Endodermal cell (in vitro differentiated cells): ENCODE measurements around the gene BTBD9. TPM values are rescaled to one million over a fixed set of nuclear protein-coding genes. Genes with fewer than 3 reads are reported as not detected.
A peak's percentile ranks its signal among the peaks of the same experiment; 100 is the strongest.

Experiments used
- DNase-seq: peaks from one replicate; pipeline ENCODE4 v3.0.0-alpha.2; 2017
- H3K27ac ChIP-seq: 2 replicates; pipeline ENCODE4 v1.5.1; 2013; ENCODE audit warnings: mild to moderate bottlenecking, low read depth, low read length, moderate library complexity
- H3K27me3 ChIP-seq: 2 replicates; pipeline ENCODE4 v1.6.1; 2013; ENCODE audit warnings: mild to moderate bottlenecking, low read length, moderate library complexity; ENCODE audit not compliant: insufficient read depth, control insufficient read depth, poor library complexity, severe bottlenecking
- H3K36me3 ChIP-seq: 2 replicates; pipeline ENCODE4 v1.7.0; 2013; ENCODE audit warnings: mild to moderate bottlenecking, low read length, moderate library complexity; ENCODE audit not compliant: control insufficient read depth, insufficient read depth
- H3K4me1 ChIP-seq: one replicate; pipeline ENCODE4 v1.7.0; 2013; ENCODE audit warnings: low read length; ENCODE audit not compliant: control insufficient read depth, insufficient read depth
- H3K4me3 ChIP-seq: 2 replicates; pipeline ENCODE4 v1.5.1; 2013; ENCODE audit warnings: mild to moderate bottlenecking, low read length, moderate library complexity
- H3K9ac ChIP-seq: 2 replicates; pipeline ENCODE4 v1.6.1; 2013; ENCODE audit warnings: mild to moderate bottlenecking, low read length, moderate library complexity; ENCODE audit not compliant: poor library complexity, severe bottlenecking; ENCODE audit errors: extremely low read depth
- H3K9me3 ChIP-seq: 2 replicates; pipeline ENCODE4 v1.6.1; 2013; ENCODE audit warnings: mild to moderate bottlenecking, low read length, moderate library complexity; ENCODE audit not compliant: control insufficient read depth
- H3K27ac Mint-ChIP-seq: 2 replicates; pipeline ENCODE4 v1.8.0; 2020; ENCODE audit warnings: mixed read lengths
- H3K27me3 Mint-ChIP-seq: 2 replicates; pipeline ENCODE4 v1.8.0; 2021; ENCODE audit warnings: mild to moderate bottlenecking, mixed read lengths; ENCODE audit not compliant: insufficient read depth
- H3K36me3 Mint-ChIP-seq: 2 replicates; pipeline ENCODE4 v1.8.0; 2020; ENCODE audit warnings: low read depth, mixed read lengths
- H3K4me1 Mint-ChIP-seq: 2 replicates; pipeline ENCODE4 v1.8.0; 2020; ENCODE audit warnings: mixed read lengths
- H3K4me3 Mint-ChIP-seq: 2 replicates; pipeline ENCODE4 v1.8.0; 2020; ENCODE audit warnings: mild to moderate bottlenecking, moderate library complexity, mixed read lengths
- H3K9me3 Mint-ChIP-seq: 2 replicates; pipeline ENCODE4 v1.8.0; 2020; ENCODE audit warnings: mild to moderate bottlenecking, mixed read lengths
- WGBS, 2 experiments: methylation state at CpG; one replicate each; pipeline versions ENCODE4 v1.1.5 to v1.1.7; 2013; ENCODE audit warnings: missing lambda C conversion rate in 2 of 2, mixed read lengths in 1 of 2; ENCODE audit not compliant: insufficient coverage in 1 of 2, insufficient read length in 1 of 2; 5-methylcytosine and 5-hydroxymethylcytosine counted together
- total RNA-seq, 2 donors: library from RNA; stranded (reverse); fragmentation: NEBNext Ultra II Directional in 1 of 2; extraction: Animal tissue kit (Norgen Biotek cat#: 25700) in 1 of 2; gene quantifications; 2 replicates in 1 of 2; 3 replicates in 1 of 2; pipeline ENCODE4 v1.2.1, GENCODE V29; 2021
- TF ChIP-seq, protein P1 (sequence below): fragments of 200-600 bp; sonication (generic); conservative IDR thresholded peaks from 2 replicates; pipeline ENCODE4 v1.5.0; 2021; ENCODE audit warnings: antibody characterized with exemption, mild to moderate bottlenecking

BTBD9 gene
- total RNA-seq, 2 donors from 2014 or later: 7.6 to 12.3 TPM

GRCh38 chr6:38192487-38192886, 447.2 kb downstream of the BTBD9 start:
- H3K4me1 Mint-ChIP-seq: peaks cover 28% of the 10 kb centered on the region
- DNase-seq: peak; percentile 50

DNA sequence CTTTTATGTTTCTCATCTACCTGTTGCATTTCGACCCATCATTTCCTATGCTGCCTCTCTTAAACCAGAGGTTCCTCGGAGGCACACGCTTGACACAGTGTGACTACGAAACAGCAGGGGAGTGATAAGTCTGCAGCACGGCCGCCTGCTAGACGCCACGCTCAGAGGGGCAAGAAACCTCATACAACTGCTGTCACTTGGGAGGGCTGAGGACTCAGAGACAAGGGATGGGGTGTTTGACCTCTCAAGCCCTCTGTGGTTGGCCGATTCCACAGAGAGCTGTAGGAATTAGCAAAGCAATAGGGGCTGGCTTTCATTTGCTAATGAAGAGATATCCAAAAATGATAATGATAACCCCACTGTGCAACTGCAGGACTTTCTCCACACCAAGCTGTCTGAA, 447.7 kb downstream of the BTBD9 start:
- WGBS, 2 experiments: 33 to 56% methylated on average over 6 to 9 of the region's 9 CpGs
- no peak overlapping the region for H3K4me3 ChIP-seq
- Mint-ChIP-seq H3K4me1 (peaks cover 33% of the 10 kb centered on the region), H3K4me3 (peak overlapping the region; percentile 9), H3K27ac (peak overlapping the region; percentile 77), H3K36me3 (no peaks in the 10 kb centered on the region), H3K27me3 (peaks cover 15% of the 10 kb centered on the region), H3K9me3 (no peaks in the 10 kb centered on the region)
- H3K36me3 ChIP-seq: no peaks in the 10 kb centered on the region
- peaks cover 6% of the 10 kb centered on the region for H3K4me1 ChIP-seq
- TF ChIP-seq, protein P1, sequence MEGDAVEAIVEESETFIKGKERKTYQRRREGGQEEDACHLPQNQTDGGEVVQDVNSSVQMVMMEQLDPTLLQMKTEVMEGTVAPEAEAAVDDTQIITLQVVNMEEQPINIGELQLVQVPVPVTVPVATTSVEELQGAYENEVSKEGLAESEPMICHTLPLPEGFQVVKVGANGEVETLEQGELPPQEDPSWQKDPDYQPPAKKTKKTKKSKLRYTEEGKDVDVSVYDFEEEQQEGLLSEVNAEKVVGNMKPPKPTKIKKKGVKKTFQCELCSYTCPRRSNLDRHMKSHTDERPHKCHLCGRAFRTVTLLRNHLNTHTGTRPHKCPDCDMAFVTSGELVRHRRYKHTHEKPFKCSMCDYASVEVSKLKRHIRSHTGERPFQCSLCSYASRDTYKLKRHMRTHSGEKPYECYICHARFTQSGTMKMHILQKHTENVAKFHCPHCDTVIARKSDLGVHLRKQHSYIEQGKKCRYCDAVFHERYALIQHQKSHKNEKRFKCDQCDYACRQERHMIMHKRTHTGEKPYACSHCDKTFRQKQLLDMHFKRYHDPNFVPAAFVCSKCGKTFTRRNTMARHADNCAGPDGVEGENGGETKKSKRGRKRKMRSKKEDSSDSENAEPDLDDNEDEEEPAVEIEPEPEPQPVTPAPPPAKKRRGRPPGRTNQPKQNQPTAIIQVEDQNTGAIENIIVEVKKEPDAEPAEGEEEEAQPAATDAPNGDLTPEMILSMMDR: no peak
- peak; percentile 77 for DNase-seq
- no peak overlapping the region for H3K9ac ChIP-seq
- H3K27ac ChIP-seq: no peak overlapping the region
- H3K27me3 ChIP-seq: no peaks in the 10 kb centered on the region
- H3K9me3 ChIP-seq: no peaks in the 10 kb centered on the region

More at GRCh38 chr6:38192487-38192886, 447.2 kb downstream of the BTBD9 start:
- 45 to 63% methylated on average over 2 to 5 of the region's 5 CpGs for WGBS, 2 experiments
- H3K9me3 ChIP-seq: no peaks in the 10 kb centered on the region
- H3K36me3 ChIP-seq: no peaks in the 10 kb centered on the region
- H3K9ac ChIP-seq: no peak overlapping the region
- Mint-ChIP-seq H3K27ac (no peak overlapping the region), H3K27me3 (peaks cover 10% of the 10 kb centered on the region), H3K9me3 (no peaks in the 10 kb centered on the region), H3K36me3 (no peaks in the 10 kb centered on the region), H3K4me3 (peak overlapping the region; percentile 9)
- H3K27ac ChIP-seq: no peak overlapping the region
- H3K4me3 ChIP-seq: no peak overlapping the region
- no peaks in the 10 kb centered on the region for H3K27me3 ChIP-seq
- H3K4me1 ChIP-seq: peaks cover 6% of the 10 kb centered on the region
- TF ChIP-seq, protein P1: no peak

- H3K27me3 ChIP-seq: no peaks in the 10 kb centered on the region
- Mint-ChIP-seq H3K36me3 (no peaks in the 10 kb centered on the region), H3K4me3 (no peak overlapping the region), H3K27me3 (peaks cover 16% of the 10 kb centered on the region), H3K27ac (no peak overlapping the region), H3K9me3 (no peaks in the 10 kb centered on the region), H3K4me1 (peaks cover 36% of the 10 kb centered on the region)
- 84 to 87% methylated on average over 5 to 9 of the region's 9 CpGs for WGBS, 2 experiments
- H3K9ac ChIP-seq: no peak overlapping the region
- peaks cover 6% of the 10 kb centered on the region for H3K4me1 ChIP-seq
- H3K4me3 ChIP-seq: no peak overlapping the region
- H3K27ac ChIP-seq: no peak overlapping the region
- TF ChIP-seq, protein P1: no peak
- H3K36me3 ChIP-seq: no peaks in the 10 kb centered on the region
- DNase-seq: peak; percentile 44
- no peaks in the 10 kb centered on the region for H3K9me3 ChIP-seq
These were observed 448.3 kb downstream of the BTBD9 start for GRCh38 chr6:38191418-38191817.
